Type B pancreatic cell (in vitro differentiated cells): Measurements from ENCODE around the gene LIPN. TPM values are rescaled to one million over a fixed set of nuclear protein-coding genes. Genes with fewer than 3 reads are reported as not detected.

ENCODE experiments used
- DNase-seq: peaks from one replicate; pipeline ENCODE4 v3.0.0; 2021; ENCODE audit warnings: mixed read lengths; ENCODE audit not compliant: unreplicated experiment; ENCODE audit errors: extremely low spot score
- H3K27ac Mint-ChIP-seq: 2 replicates; pipeline ENCODE4 v1.8.0; 2021; ENCODE audit warnings: mild to moderate bottlenecking, mixed read lengths
- H3K27me3 Mint-ChIP-seq: 2 replicates; pipeline ENCODE4 v1.8.0; 2021; ENCODE audit warnings: mixed read lengths
- H3K36me3 Mint-ChIP-seq: 2 replicates; pipeline ENCODE4 v1.8.0; 2021; ENCODE audit warnings: mixed read lengths
- H3K4me1 Mint-ChIP-seq: one replicate; pipeline ENCODE4 v1.8.0; 2021; ENCODE audit warnings: mixed read lengths; ENCODE audit not compliant: unreplicated experiment
- H3K4me3 Mint-ChIP-seq: 2 replicates; pipeline ENCODE4 v1.8.0; 2021; ENCODE audit warnings: mild to moderate bottlenecking, mixed read lengths
- H3K9me3 Mint-ChIP-seq: 2 replicates; pipeline ENCODE4 v1.8.0; 2021; ENCODE audit warnings: mixed read lengths
- CTCF ChIP-seq: fragments of 200-600 bp; sonication (generic); conservative IDR thresholded peaks from 2 replicates; pipeline ENCODE4 v1.5.0; 2021; ENCODE audit warnings: antibody characterized with exemption, mild to moderate bottlenecking
- total RNA-seq: library from RNA; stranded (reverse); gene quantifications from 2 replicates; pipeline ENCODE4 v1.2.1, GENCODE V29; 2021; ENCODE audit warnings: low replicate concordance

Gene LIPN
- total RNA-seq, 1 donor from 2014 or later = 0.24 TPM

GRCh38 chr10:88804083-88804812 is 44.4 kb downstream of the LIPN start:
- Mint-ChIP-seq H3K4me3 (no peak overlapping the region), H3K4me1 (no peaks in the 10 kb centered on the region), H3K36me3 (no peaks in the 10 kb centered on the region), H3K9me3 (no peaks in the 10 kb centered on the region), H3K27ac (peak overlapping the region; percentile 71), H3K27me3 (no peaks in the 10 kb centered on the region)
- no peak for DNase-seq
- TF ChIP-seq CTCF = no peak

GRCh38 chr10:88805361-88805760 is 45.5 kb downstream of the LIPN start:
- Mint-ChIP-seq H3K27me3 (peaks cover 2% of the 10 kb centered on the region), H3K9me3 (no peaks in the 10 kb centered on the region), H3K4me3 (no peak overlapping the region), H3K4me1 (no peaks in the 10 kb centered on the region), H3K36me3 (no peaks in the 10 kb centered on the region), H3K27ac (no peak overlapping the region)
- no peak for DNase-seq
- no peak for TF ChIP-seq CTCF

- no peak overlapping the region for H3K4me3 Mint-ChIP-seq
- no peak overlapping the region for H3K27ac Mint-ChIP-seq
- no peaks in the 10 kb centered on the region for H3K36me3 Mint-ChIP-seq
- TF ChIP-seq CTCF = no peak
- no peaks in the 10 kb centered on the region for H3K4me1 Mint-ChIP-seq
- H3K27me3 Mint-ChIP-seq = peaks cover 3% of the 10 kb centered on the region
- no peaks in the 10 kb centered on the region for H3K9me3 Mint-ChIP-seq
- DNase-seq = no peak
Measured at GRCh38 chr10:88805924-88806323, 46.1 kb downstream of the LIPN start.

- TF ChIP-seq CTCF = no peak
- Mint-ChIP-seq H3K36me3 (no peaks in the 10 kb centered on the region), H3K9me3 (no peaks in the 10 kb centered on the region), H3K4me3 (no peak overlapping the region), H3K27me3 (peaks cover 7% of the 10 kb centered on the region), H3K4me1 (peaks cover 6% of the 10 kb centered on the region), H3K27ac (no peak overlapping the region)
- DNase-seq = no peak
Measured at GRCh38 chr10:88809621-88810020, 49.8 kb downstream of the LIPN start.

- H3K36me3 Mint-ChIP-seq = no peaks in the 10 kb centered on the region
- H3K9me3 Mint-ChIP-seq = no peaks in the 10 kb centered on the region
- no peak overlapping the region for H3K27ac Mint-ChIP-seq
- H3K4me1 Mint-ChIP-seq = peaks cover 6% of the 10 kb centered on the region
- H3K27me3 Mint-ChIP-seq = peaks cover 7% of the 10 kb centered on the region
- no peak overlapping the region for H3K4me3 Mint-ChIP-seq
- peak; percentile 77 for TF ChIP-seq CTCF
- no peak for DNase-seq
Measured at GRCh38 chr10:88810196-88810961, 50.6 kb downstream of the LIPN start.
